Endothelial cell of umbilical vein (primary cell): Measurements from ENCODE around the gene INPP5A. TPM values are rescaled to one million over a fixed set of nuclear protein-coding genes. Genes with fewer than 3 reads are reported as not detected.

ENCODE experiments used
- BruUV-seq: library from RNA; stranded (reverse); fragments of 400-500 nt; replicated peaks from 2 replicates; lab custom pipeline; 2021; lab: Mats Ljungman, UMichigan
- CTCF ChIA-PET: fragments of 300-600, 350-600 bp; sonication (Branson Sonifier 250); formaldehyde crosslinking; loops from one replicate; lab custom pipeline; 2021; ENCODE audit warnings: antibody characterized with exemption, inconsistent platforms; lab: Charles Lee
- POLR2A ChIA-PET: fragments of 300-600, 350-600 bp; sonication (Branson Sonifier 250); formaldehyde crosslinking; loops from one replicate; lab custom pipeline; 2021; ENCODE audit warnings: antibody characterized with exemption, inconsistent platforms; lab: Charles Lee
- DNase-seq: peaks from one replicate; pipeline ENCODE4 v3.0.0-alpha.2; 2011; ENCODE audit warnings: low read depth, low spot score
- FAIRE-seq: peaks from 2 replicates; lab custom pipeline; 2011; peaks lifted over from hg19 to GRCh38; lab: Jason Lieb, UNC
- H2AFZ ChIP-seq: 2 replicates; pipeline ENCODE4 v1.6.0; 2012; ENCODE audit warnings: low read depth, low read length, control low read depth, inconsistent platforms
- H3K27ac ChIP-seq: 2 replicates; pipeline ENCODE4 v1.5.1; 2011; ENCODE audit warnings: low read depth, mild to moderate bottlenecking, control low read depth, low read length, moderate library complexity; ENCODE audit not compliant: insufficient read depth
- H3K27me3 ChIP-seq, 2 experiments: 2 replicates each; pipeline versions ENCODE4 v1.6.0 to v1.6.1; 2011; ENCODE audit warnings: low read length in 2 of 2, mixed read lengths in 1 of 2; ENCODE audit not compliant: control insufficient read depth in 2 of 2, insufficient read depth in 2 of 2
- H3K36me3 ChIP-seq, 2 experiments: 2 replicates in 1 of 2; 3 replicates in 1 of 2; pipeline ENCODE4 v1.5.1; 2011; ENCODE audit warnings: low read length in 2 of 2, mild to moderate bottlenecking in 1 of 2, moderate library complexity in 1 of 2; ENCODE audit not compliant: control insufficient read depth in 2 of 2, insufficient read depth in 2 of 2; ENCODE audit errors: extremely low read depth in 1 of 2
- H3K4me1 ChIP-seq: 3 replicates; pipeline ENCODE4 v1.5.1; 2011; ENCODE audit warnings: mild to moderate bottlenecking, low read length; ENCODE audit not compliant: control insufficient read depth, insufficient read depth; ENCODE audit errors: extremely low read depth
- H3K4me2 ChIP-seq: 2 replicates; pipeline ENCODE4 v1.6.1; 2011; ENCODE audit warnings: low read length, control low read depth, mixed read lengths; ENCODE audit not compliant: insufficient read depth
- H3K4me3 ChIP-seq, 3 experiments: fragments of 200-600 bp in 1 of 3; sonication (generic), shearing (Covaris generic) in 1 of 3; replicated peaks in 1 of 3; 2 replicates each; pipeline ENCODE4 v1.5.1; 2011 to 2016; ENCODE audit warnings: control low read depth in 3 of 3, low read length in 3 of 3, mild to moderate bottlenecking in 2 of 3, inconsistent platforms in 1 of 3, low read depth in 1 of 3, moderate library complexity in 1 of 3; ENCODE audit not compliant: insufficient read depth in 1 of 3
- H3K79me2 ChIP-seq: 2 replicates; pipeline ENCODE4 v1.6.0; 2012; ENCODE audit warnings: low read length, inconsistent platforms; ENCODE audit not compliant: control insufficient read depth, insufficient read depth
- H3K9ac ChIP-seq: replicated peaks from 2 replicates; pipeline ENCODE3; 2011; ENCODE audit warnings: low read length, control low read depth; ENCODE audit not compliant: insufficient read depth; ENCODE audit errors: extremely low read depth
- H3K9me1 ChIP-seq: replicated peaks from 3 replicates; pipeline ENCODE4 v1.6.0; 2011; ENCODE audit warnings: mild to moderate bottlenecking, low read length; ENCODE audit not compliant: control insufficient read depth, insufficient read depth; ENCODE audit errors: extremely low read depth
- H3K9me3 ChIP-seq: replicated peaks from 2 replicates; pipeline ENCODE4 v1.5.1; 2012; ENCODE audit warnings: low read length, inconsistent platforms; ENCODE audit not compliant: control insufficient read depth, insufficient read depth
- H4K20me1 ChIP-seq: replicated peaks from 2 replicates; pipeline ENCODE3; 2011; ENCODE audit warnings: mild to moderate bottlenecking, low read length; ENCODE audit not compliant: control insufficient read depth, insufficient read depth; ENCODE audit errors: extremely low read depth
- EZH2 ChIP-seq: IDR thresholded peaks from 2 replicates; pipeline ENCODE4 v1.6.1; 2012; ENCODE audit warnings: borderline replicate concordance, low read depth, mild to moderate bottlenecking, moderate library complexity, low read length, inconsistent platforms; ENCODE audit not compliant: severe bottlenecking
- FOS ChIP-seq: IDR thresholded peaks from 2 replicates; pipeline ENCODE4 v1.6.1; 2011; ENCODE audit warnings: mild to moderate bottlenecking, low read length, moderate library complexity, borderline replicate concordance; ENCODE audit not compliant: insufficient read depth
- GATA2 ChIP-seq: IDR thresholded peaks from 2 replicates; pipeline ENCODE4 v1.7.0; 2011; ENCODE audit warnings: low read depth, mild to moderate bottlenecking, moderate library complexity, mixed read lengths, low read length; ENCODE audit not compliant: insufficient read length, insufficient read depth
- JUN ChIP-seq: IDR thresholded peaks from 2 replicates; pipeline ENCODE4 v1.6.1; 2011; ENCODE audit warnings: borderline replicate concordance, low read depth; ENCODE audit not compliant: insufficient read length, insufficient read depth
- MYC ChIP-seq: IDR thresholded peaks from one replicate; pipeline ENCODE4 v1.6.1; 2011; ENCODE audit warnings: mild to moderate bottlenecking, low read depth, low read length
- POLR2A ChIP-seq: IDR thresholded peaks from 2 replicates; pipeline ENCODE4 v1.6.1; 2012; ENCODE audit warnings: low read depth, mild to moderate bottlenecking, control low read depth, low read length
- POLR2AphosphoS5 ChIP-seq: IDR thresholded peaks from 2 replicates; pipeline ENCODE4 v1.6.1; 2012; ENCODE audit warnings: low read depth, mild to moderate bottlenecking, control low read depth, low read length, moderate library complexity; ENCODE audit not compliant: insufficient read depth
- dilution Hi-C: fragments of 300-500 bp; cut with MboI; formaldehyde crosslinking; loops from one replicate; pipeline ENCODE4 v1.15.0; 2019; ENCODE audit warnings: low sequenced_read_pairs; ENCODE audit not compliant: extremely low pct_ligation_motif_present
- intact Hi-C: fragments of 100-400 bp; cut with micrococcal nuclease; formaldehyde crosslinking; loops from one replicate; pipeline ENCODE4 v1.10.0; 2022
- polyA plus RNA-seq, 4 experiments: library from polyadenylated mRNA; depleted of rRNA in 3 of 4; stranded (reverse) in 3 of 4; unstranded in 1 of 4; fragments of >200 nt; gene quantifications; 2 replicates each; pipeline versions ENCODE4 v1.2.1 to v1.2.3, GENCODE V29; 2011 to 2012; ENCODE audit warnings: missing spikeins in 1 of 4
- total RNA-seq: library from RNA; stranded (reverse); gene quantifications from 2 replicates; pipeline ENCODE4 v1.2.3, GENCODE V29; 2021
- TF ChIP-seq, protein P1 (sequence below): IDR thresholded peaks from 2 replicates; pipeline ENCODE4 v1.6.1; 2011; ENCODE audit not compliant: insufficient read depth, insufficient read length
- TF ChIP-seq, protein P2 (sequence below), 2 donors: IDR thresholded peaks; 1 replicate in 1 of 2; 2 replicates in 1 of 2; pipeline ENCODE4 v1.5.1; 2011; ENCODE audit warnings: low read length in 2 of 2, mild to moderate bottlenecking in 2 of 2, moderate library complexity in 2 of 2, control low read depth in 1 of 2, inconsistent platforms in 1 of 2, low read depth in 1 of 2; ENCODE audit not compliant: insufficient read depth in 1 of 2; ENCODE audit errors: extremely low read depth in 1 of 2

INPP5A gene
- total and polyA plus RNA-seq, 2 donors (not counting 3 experiments of a cell fraction or from before 2014, with no cell fraction given) = 22.9 to 33.2 TPM

DNA sequence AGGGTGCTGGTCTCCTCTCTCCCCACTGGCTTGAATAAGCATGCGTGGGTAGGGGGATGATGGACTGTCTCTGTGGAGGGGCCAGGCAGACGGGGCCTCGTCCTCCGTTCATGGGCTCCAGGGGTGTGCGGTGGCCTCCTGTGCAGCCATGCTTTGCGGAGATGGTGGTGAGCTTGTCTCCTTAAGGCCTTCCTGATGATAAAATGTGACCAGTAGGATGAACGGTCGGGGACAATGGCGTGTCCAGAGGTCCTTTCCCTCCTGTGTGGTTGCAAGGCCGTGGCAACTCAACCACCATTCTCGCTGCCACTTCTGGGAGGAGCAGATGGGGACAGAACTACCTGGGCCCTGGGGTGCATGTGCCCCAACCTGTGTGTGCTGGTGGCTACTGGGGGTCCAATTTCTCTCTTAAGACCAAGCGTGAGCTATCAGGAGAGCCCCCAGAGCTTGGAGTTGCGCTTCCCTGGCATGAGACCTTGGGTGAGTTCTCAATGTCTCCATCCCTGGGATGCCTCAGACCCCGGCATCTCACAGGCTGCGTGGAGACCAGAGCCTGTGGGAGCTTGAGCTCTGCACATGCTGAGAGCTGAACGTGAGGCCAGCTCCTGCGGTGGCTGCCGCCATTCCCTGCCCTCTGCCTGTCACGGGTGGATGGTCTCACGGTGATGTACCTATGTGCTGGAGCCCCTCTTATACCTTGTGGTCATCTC lies 112.2 kb downstream of the INPP5A start:
- DNase-seq (no peak), FAIRE-seq (no peak)
- no peak overlapping the region for H2AFZ ChIP-seq
- H3K9me3 ChIP-seq = no peaks in the 10 kb centered on the region
- no peaks in the 10 kb centered on the region for H3K79me2 ChIP-seq
- CTCF ChIA-PET = no interaction called here
- H3K9me1 ChIP-seq = no peaks in the 10 kb centered on the region
- POLR2A ChIA-PET = no interaction called here
- TF ChIP-seq, protein P1, sequence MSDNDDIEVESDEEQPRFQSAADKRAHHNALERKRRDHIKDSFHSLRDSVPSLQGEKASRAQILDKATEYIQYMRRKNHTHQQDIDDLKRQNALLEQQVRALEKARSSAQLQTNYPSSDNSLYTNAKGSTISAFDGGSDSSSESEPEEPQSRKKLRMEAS = no peak
- no peak for TF ChIP-seq JUN
- no peak for TF ChIP-seq GATA2
- TF ChIP-seq, protein P2, sequence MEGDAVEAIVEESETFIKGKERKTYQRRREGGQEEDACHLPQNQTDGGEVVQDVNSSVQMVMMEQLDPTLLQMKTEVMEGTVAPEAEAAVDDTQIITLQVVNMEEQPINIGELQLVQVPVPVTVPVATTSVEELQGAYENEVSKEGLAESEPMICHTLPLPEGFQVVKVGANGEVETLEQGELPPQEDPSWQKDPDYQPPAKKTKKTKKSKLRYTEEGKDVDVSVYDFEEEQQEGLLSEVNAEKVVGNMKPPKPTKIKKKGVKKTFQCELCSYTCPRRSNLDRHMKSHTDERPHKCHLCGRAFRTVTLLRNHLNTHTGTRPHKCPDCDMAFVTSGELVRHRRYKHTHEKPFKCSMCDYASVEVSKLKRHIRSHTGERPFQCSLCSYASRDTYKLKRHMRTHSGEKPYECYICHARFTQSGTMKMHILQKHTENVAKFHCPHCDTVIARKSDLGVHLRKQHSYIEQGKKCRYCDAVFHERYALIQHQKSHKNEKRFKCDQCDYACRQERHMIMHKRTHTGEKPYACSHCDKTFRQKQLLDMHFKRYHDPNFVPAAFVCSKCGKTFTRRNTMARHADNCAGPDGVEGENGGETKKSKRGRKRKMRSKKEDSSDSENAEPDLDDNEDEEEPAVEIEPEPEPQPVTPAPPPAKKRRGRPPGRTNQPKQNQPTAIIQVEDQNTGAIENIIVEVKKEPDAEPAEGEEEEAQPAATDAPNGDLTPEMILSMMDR (IDR thresholded peaks at IDR 0.05; ENCODE audit: extremely low read depth in 1 of 2, insufficient read depth in 1 of 2, low read depth in 1 of 2, low read length in 2 of 2) = no peak
- no peak for TF ChIP-seq FOS
- no peak for TF ChIP-seq MYC
- TF ChIP-seq POLR2A = no peak
- no peak for TF ChIP-seq EZH2
- TF ChIP-seq POLR2AphosphoS5 = no peak
- no peak overlapping the region for H3K9ac ChIP-seq
- no peak overlapping the region for H3K27ac ChIP-seq
- H3K4me1 ChIP-seq = no peaks in the 10 kb centered on the region
- intact Hi-C loops (no loop called here), dilution Hi-C loops (no loop called here)
- no peaks in the 10 kb centered on the region for H4K20me1 ChIP-seq
- H3K4me3 ChIP-seq = no peak overlapping the region
- H3K36me3 ChIP-seq = no peaks in the 10 kb centered on the region
- H3K4me2 ChIP-seq = no peak overlapping the region
- H3K27me3 ChIP-seq = no peaks in the 10 kb centered on the region
- no TSS peak for BruUV-seq
